ENCODE results near the gene GRIN1.
A peak's percentile ranks its signal among the peaks of the same experiment; 100 is the strongest.

GRIN1 gene

GRCh38 chr9:137138722-137139467 lies at the start of gene GRIN1:
GRIN1 (plus strand) TSS chr9:137139154; CDS start chr9:137139487, 333 bp downstream.
- no peak for DNase-seq
- no peaks in the 10 kb centered on the region for H3K36me3 ChIP-seq (replicated peaks)
- in situ Hi-C loops (cut with HindIII; ENCODE audit: low pct_ligation_motif_present, low sequenced_read_pairs), result no loop called here
- no peak within 1 kb of the TSS for H3K4me3 ChIP-seq (ENCODE audit: low read depth, low read length)
- no peak within 1 kb of the TSS for H3K27ac ChIP-seq
- H3K27me3 ChIP-seq (replicated peaks), result peaks cover 50% of the 10 kb centered on the region
- TF ChIP-seq CTCF (IDR thresholded peaks at IDR 0.05; ENCODE audit: low read depth, low read length, missing control alignments), result no peak

- H3K4me3 ChIP-seq (ENCODE audit: low read depth, low read length), result no peak overlapping the region
- TF ChIP-seq CTCF (IDR thresholded peaks at IDR 0.05; ENCODE audit: low read depth, low read length, missing control alignments), result no peak
- H3K27me3 ChIP-seq (replicated peaks), result no peaks in the 10 kb centered on the region
- no peak for DNase-seq
- H3K27ac ChIP-seq, result no peak overlapping the region
- peaks cover 5% of the 10 kb centered on the region for H3K36me3 ChIP-seq (replicated peaks)
- in situ Hi-C loops (cut with HindIII; ENCODE audit: low pct_ligation_motif_present, low sequenced_read_pairs), result no loop called here
These were observed 49.6 kb upstream of the GRIN1 start for GRCh38 chr9:137089232-137089947.

- in situ Hi-C loops (cut with HindIII; ENCODE audit: low pct_ligation_motif_present, low sequenced_read_pairs), result no loop called here
- Histone ChIP-seq H3K27ac (no peak overlapping the region), H3K27me3 (replicated peaks) (no peaks in the 10 kb centered on the region), H3K36me3 (replicated peaks) (peaks cover 36% of the 10 kb centered on the region), H3K4me3 (ENCODE audit: low read depth, low read length) (no peak overlapping the region)
- TF ChIP-seq CTCF (IDR thresholded peaks at IDR 0.05; ENCODE audit: low read depth, low read length, missing control alignments), result peak; percentile 32
- DNase-seq, result no peak
These were observed 43.1 kb upstream of the GRIN1 start for GRCh38 chr9:137095664-137096517.

- no peak overlapping the region for H3K4me3 ChIP-seq (ENCODE audit: low read depth, low read length)
- in situ Hi-C loops (cut with HindIII; ENCODE audit: low pct_ligation_motif_present, low sequenced_read_pairs), result no loop called here
- no peaks in the 10 kb centered on the region for H3K27me3 ChIP-seq (replicated peaks)
- DNase-seq, result no peak
- no peak overlapping the region for H3K27ac ChIP-seq
- peaks cover 44% of the 10 kb centered on the region for H3K36me3 ChIP-seq (replicated peaks)
- no peak for TF ChIP-seq CTCF (IDR thresholded peaks at IDR 0.05; ENCODE audit: low read depth, low read length, missing control alignments)
These were observed 42.0 kb upstream of the GRIN1 start for GRCh38 chr9:137096785-137097546.

- Histone ChIP-seq H3K27me3 (replicated peaks) (no peaks in the 10 kb centered on the region), H3K4me3 (ENCODE audit: low read depth, low read length) (no peak overlapping the region), H3K36me3 (replicated peaks) (peaks cover 42% of the 10 kb centered on the region), H3K27ac (no peak overlapping the region)
- in situ Hi-C loops (cut with HindIII; ENCODE audit: low pct_ligation_motif_present, low sequenced_read_pairs), result no loop called here
- no peak for TF ChIP-seq CTCF (IDR thresholded peaks at IDR 0.05; ENCODE audit: low read depth, low read length, missing control alignments)
- DNase-seq, result no peak
These were observed 41.0 kb upstream of the GRIN1 start for GRCh38 chr9:137097761-137098462.
